HCT116 (cell line): ENCODE measurements around the gene RELL1. TPM values are rescaled to one million over a fixed set of nuclear protein-coding genes. Genes with fewer than 3 reads are reported as not detected.

Experiments used
- ATAC-seq: fragments of 200-7000 bp; cut with Tn5 transposase; 2 replicates; pipeline ENCODE4 v1.9.1; 2020; ENCODE audit warnings: mild to moderate bottlenecking, moderate library complexity
- BruUV-seq: library from RNA; stranded (reverse); fragments of 400-500 nt; replicated peaks from 2 replicates; lab custom pipeline; 2021; lab: Mats Ljungman, UMichigan
- CTCF ChIA-PET: fragments of 300-600 bp; sonication (Branson Sonifier 250); formaldehyde crosslinking; loops from one replicate; lab custom pipeline; 2021; ENCODE audit warnings: antibody characterized with exemption; lab: Charles Lee
- POLR2A ChIA-PET: fragments of 300-600, 350-600 bp; sonication (Branson Sonifier 250); formaldehyde crosslinking; loops from one replicate; lab custom pipeline; 2021; ENCODE audit warnings: antibody characterized with exemption; lab: Charles Lee
- RAD21 ChIA-PET, 2 experiments: fragments of 300-600 bp; sonication (Branson Sonifier 250); formaldehyde crosslinking; loops; one replicate each; lab custom pipeline; 2023; ENCODE audit warnings: low total read pairs in 2 of 2; ENCODE audit not compliant: uncharacterized antibody in 2 of 2, unreplicated experiment in 2 of 2, low non-redundant PET in 1 of 2; lab: Charles Lee
- DNase-seq: peaks from one replicate; pipeline ENCODE4 v3.0.0-alpha.2; 2010; ENCODE audit warnings: low read depth, low spot score
- H2AFZ ChIP-seq: fragments of 200-600 bp; shearing (Covaris generic), sonication (generic); 2 replicates; pipeline ENCODE4 v1.6.1; 2017; ENCODE audit warnings: low read depth, mixed run types, mixed read lengths, antibody characterized with exemption, low read length; ENCODE audit not compliant: poor library complexity, severe bottlenecking
- H3K27ac ChIP-seq: 2 replicates; pipeline ENCODE4 v1.5.1; 2012; ENCODE audit warnings: low read depth, low read length
- H3K27me3 ChIP-seq: fragments of 200-600 bp; sonication (generic); 2 replicates; pipeline ENCODE4 v1.6.1; 2016; ENCODE audit warnings: mixed run types, low read length, mixed read lengths; ENCODE audit not compliant: insufficient read depth
- H3K36me3 ChIP-seq, 2 experiments: fragments of 200-500 bp in 1 of 2; fragments of 200-600 bp in 1 of 2; sonication (Bioruptor generic) in 1 of 2; sonication (generic) in 1 of 2; 2 replicates each; pipeline versions ENCODE4 v1.5.1 to v1.6.1; 2014 to 2016; ENCODE audit warnings: low read length in 2 of 2, inconsistent platforms in 1 of 2, mixed read lengths in 1 of 2, mixed run types in 1 of 2; ENCODE audit not compliant: insufficient read depth in 2 of 2, control insufficient read depth in 1 of 2
- H3K4me1 ChIP-seq, 2 experiments: fragments of 200-600 bp in 1 of 2; sonication (generic) in 1 of 2; 2 replicates each; pipeline versions ENCODE4 v1.5.1 to v1.6.1; 2012 to 2017; ENCODE audit warnings: low read length in 2 of 2, inconsistent platforms in 1 of 2, mild to moderate bottlenecking in 1 of 2, mixed read lengths in 1 of 2, mixed run types in 1 of 2, moderate library complexity in 1 of 2; ENCODE audit not compliant: insufficient read depth in 2 of 2, control insufficient read depth in 1 of 2
- H3K4me2 ChIP-seq: fragments of 200-600 bp; sonication (generic); 2 replicates; pipeline ENCODE4 v1.6.1; 2017; ENCODE audit warnings: mixed run types, low read length, mixed read lengths
- H3K4me3 ChIP-seq, 2 experiments: fragments of 200-600 bp in 1 of 2; sonication (generic) in 1 of 2; replicated peaks in 1 of 2; 2 replicates each; pipeline ENCODE4 v1.5.1; 2011 to 2016; ENCODE audit warnings: low read length in 2 of 2, control low read depth in 1 of 2, low read depth in 1 of 2, mild to moderate bottlenecking in 1 of 2, mixed read lengths in 1 of 2, mixed run types in 1 of 2
- H3K79me2 ChIP-seq: fragments of 200-600 bp; sonication (generic); 2 replicates; pipeline ENCODE4 v1.6.1; 2017; ENCODE audit warnings: mild to moderate bottlenecking, mixed run types, low read length, moderate library complexity, mixed read lengths; ENCODE audit not compliant: insufficient read depth
- H3K9ac ChIP-seq: fragments of 200-600 bp; sonication (generic); 2 replicates; pipeline ENCODE4 v1.6.1; 2016; ENCODE audit warnings: low read length, mixed read lengths
- H3K9me2 ChIP-seq: fragments of 200-600 bp; sonication (generic), shearing (Covaris generic); 2 replicates; pipeline ENCODE4 v1.6.1; 2017; ENCODE audit warnings: mixed run types, mild to moderate bottlenecking, moderate library complexity; ENCODE audit not compliant: insufficient read depth
- H3K9me3 ChIP-seq, 2 experiments: fragments of 200-500 bp in 1 of 2; fragments of 200-600 bp in 1 of 2; sonication (Bioruptor generic) in 1 of 2; sonication (generic) in 1 of 2; 2 replicates each; pipeline ENCODE4 v1.6.1; 2014 to 2017; ENCODE audit warnings: low read length in 2 of 2, mixed read lengths in 2 of 2, inconsistent platforms in 1 of 2, low read depth in 1 of 2, mild to moderate bottlenecking in 1 of 2, mixed run types in 1 of 2, moderate library complexity in 1 of 2; ENCODE audit not compliant: control insufficient read depth in 1 of 2, insufficient read depth in 1 of 2
- H4K20me1 ChIP-seq: fragments of 200-600 bp; sonication (generic), shearing (Covaris generic); 2 replicates; pipeline ENCODE4 v1.6.1; 2017; ENCODE audit warnings: mixed run types, mild to moderate bottlenecking, moderate library complexity; ENCODE audit not compliant: insufficient read depth
- CBX3 ChIP-seq: IDR thresholded peaks from 2 replicates; pipeline ENCODE4 v1.6.1; 2012; ENCODE audit warnings: low read depth
- CEBPB ChIP-seq: IDR thresholded peaks from 2 replicates; pipeline ENCODE4 v1.6.1; 2012; ENCODE audit warnings: low read depth
- EGR1 ChIP-seq: IDR thresholded peaks from 2 replicates; pipeline ENCODE4 v1.6.1; 2012; ENCODE audit warnings: low read depth
- EZH2 ChIP-seq: fragments of 200-600 bp; sonication (generic); IDR thresholded peaks from 2 replicates; pipeline ENCODE4 v1.6.1; 2017; ENCODE audit warnings: antibody characterized with exemption, mixed run types
- EZH2phosphoT487 ChIP-seq: fragments of 200-600 bp; IDR thresholded peaks from 2 replicates; pipeline ENCODE4 v1.6.1; 2018; ENCODE audit warnings: antibody characterized with exemption, borderline replicate concordance
- FOSL1 ChIP-seq: IDR thresholded peaks from 2 replicates; pipeline ENCODE4 v1.6.1; 2012; ENCODE audit warnings: low read depth
- POLR2A ChIP-seq: IDR thresholded peaks from 2 replicates; pipeline ENCODE4 v1.7.0; 2011; ENCODE audit warnings: borderline replicate concordance; ENCODE audit not compliant: insufficient read depth, insufficient read length; ENCODE audit errors: extremely low read depth
- POLR2AphosphoS5 ChIP-seq: IDR thresholded peaks from 2 replicates; pipeline ENCODE4 v1.6.1; 2011; ENCODE audit warnings: mild to moderate bottlenecking, low read depth, low read length, moderate library complexity
- SIN3A ChIP-seq: IDR thresholded peaks from 2 replicates; pipeline ENCODE4 v1.6.1; 2012; ENCODE audit warnings: low read depth
- SP1 ChIP-seq: IDR thresholded peaks from 2 replicates; pipeline ENCODE4 v1.6.1; 2012; ENCODE audit warnings: low read depth
- SRF ChIP-seq: IDR thresholded peaks from 2 replicates; pipeline ENCODE4 v1.6.1; 2012; ENCODE audit warnings: low read depth
- YY1 ChIP-seq: IDR thresholded peaks from 2 replicates; pipeline ENCODE4 v1.6.1; 2011; ENCODE audit warnings: low read length, low read depth, moderate library complexity, mild to moderate bottlenecking; ENCODE audit not compliant: insufficient replicate concordance; ENCODE audit errors: extremely low read depth
- ZFX ChIP-seq: fragments of 450-650 bp; IDR thresholded peaks from 2 replicates; pipeline ENCODE4 v1.6.1; 2017
- ZNF274 ChIP-seq: fragments of 200-500 bp; sonication (Bioruptor generic); IDR thresholded peaks from 2 replicates; pipeline ENCODE4 v1.6.1; 2014; ENCODE audit warnings: mild to moderate bottlenecking, low read depth, low read length, inconsistent platforms
- intact Hi-C: fragments of 100-400 bp; cut with micrococcal nuclease; formaldehyde crosslinking; loops from 2 replicates; pipeline ENCODE4 v1.10.0; 2022
- total RNA-seq: library from RNA; stranded (reverse); gene quantifications from one replicate; pipeline ENCODE4 v1.2.1, GENCODE V29; 2021; ENCODE audit not compliant: unreplicated experiment
- TF ChIP-seq, protein P1 (sequence below), 3 experiments: fragments of 200-600 bp in 1 of 3; sonication (generic) in 1 of 3; IDR thresholded peaks in 2 of 3; conservative IDR thresholded peaks in 1 of 3; 2 replicates each; pipeline ENCODE4 v1.5.1; 2012 to 2017; ENCODE audit warnings: low read depth in 2 of 3, low read length in 2 of 3, antibody characterized with exemption in 1 of 3, borderline replicate concordance in 1 of 3, control low read depth in 1 of 3, mild to moderate bottlenecking in 1 of 3, mixed read lengths in 1 of 3, mixed run types in 1 of 3, moderate library complexity in 1 of 3; ENCODE audit not compliant: insufficient read depth in 1 of 3
- TF ChIP-seq, protein P2 (sequence below): IDR thresholded peaks from 2 replicates; pipeline ENCODE4 v1.6.1; 2011; ENCODE audit warnings: mild to moderate bottlenecking, low read length, moderate library complexity; ENCODE audit not compliant: insufficient replicate concordance; ENCODE audit errors: extremely low read depth
- TF ChIP-seq, protein P3 (sequence below): IDR thresholded peaks from 2 replicates; pipeline ENCODE4 v1.6.1; 2012
- TF ChIP-seq, protein P4 (sequence below): IDR thresholded peaks from 2 replicates; pipeline ENCODE4 v1.6.1; 2012
- TF ChIP-seq, protein P5 (sequence below): IDR thresholded peaks from 2 replicates; pipeline ENCODE4 v1.6.1; 2012; ENCODE audit warnings: low read depth

The RELL1 gene
- total RNA-seq, 1 experiment from 2014 or later: 30.2 TPM

DNA sequence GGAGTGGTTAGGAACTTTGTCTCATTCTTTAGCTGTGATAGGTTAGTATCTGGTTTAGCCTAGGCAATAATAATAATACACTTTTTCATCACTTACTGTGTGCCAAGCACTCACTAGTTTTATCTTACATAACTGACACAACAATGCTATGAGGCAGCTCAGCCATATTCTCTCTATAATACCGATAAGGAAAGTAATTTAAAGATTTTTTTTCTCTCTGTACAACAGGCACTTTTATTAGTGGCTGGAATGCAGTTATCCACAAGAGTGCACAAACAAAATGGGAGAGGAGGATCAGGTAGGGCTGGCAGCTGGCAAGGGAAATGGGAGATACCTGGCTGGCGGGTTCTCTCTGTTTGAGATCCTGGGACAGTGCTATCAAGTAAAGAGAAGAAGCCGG is 7.6 kb downstream of the RELL1 start:
- ChIA-PET POLR2A (no interaction called here), RAD21 (no interaction called here), CTCF (no interaction called here)
- Histone ChIP-seq H3K9me2 (no peaks in the 10 kb centered on the region), H3K4me3 (no peak overlapping the region), H3K9me3 (no peaks in the 10 kb centered on the region), H3K36me3 (no peaks in the 10 kb centered on the region), H3K9ac (no peak overlapping the region), H3K79me2 (peaks cover 63% of the 10 kb centered on the region), H3K4me1 (peaks cover 0 to 24% of the 10 kb centered on the region in 2 experiments; a peak in 1 of 4 replicates), H3K27ac (no peak overlapping the region), H2AFZ (no peak overlapping the region), H3K27me3 (no peaks in the 10 kb centered on the region), H4K20me1 (peaks cover 4% of the 10 kb centered on the region; the same call in 1 of the 2 replicates), H3K4me2 (no peak overlapping the region)
- no peak for DNase-seq
- intact Hi-C loops: no loop called here
- no peak for ATAC-seq
- no TSS peak for BruUV-seq
- no peak for TF ChIP-seq POLR2A
- TF ChIP-seq, protein P1, sequence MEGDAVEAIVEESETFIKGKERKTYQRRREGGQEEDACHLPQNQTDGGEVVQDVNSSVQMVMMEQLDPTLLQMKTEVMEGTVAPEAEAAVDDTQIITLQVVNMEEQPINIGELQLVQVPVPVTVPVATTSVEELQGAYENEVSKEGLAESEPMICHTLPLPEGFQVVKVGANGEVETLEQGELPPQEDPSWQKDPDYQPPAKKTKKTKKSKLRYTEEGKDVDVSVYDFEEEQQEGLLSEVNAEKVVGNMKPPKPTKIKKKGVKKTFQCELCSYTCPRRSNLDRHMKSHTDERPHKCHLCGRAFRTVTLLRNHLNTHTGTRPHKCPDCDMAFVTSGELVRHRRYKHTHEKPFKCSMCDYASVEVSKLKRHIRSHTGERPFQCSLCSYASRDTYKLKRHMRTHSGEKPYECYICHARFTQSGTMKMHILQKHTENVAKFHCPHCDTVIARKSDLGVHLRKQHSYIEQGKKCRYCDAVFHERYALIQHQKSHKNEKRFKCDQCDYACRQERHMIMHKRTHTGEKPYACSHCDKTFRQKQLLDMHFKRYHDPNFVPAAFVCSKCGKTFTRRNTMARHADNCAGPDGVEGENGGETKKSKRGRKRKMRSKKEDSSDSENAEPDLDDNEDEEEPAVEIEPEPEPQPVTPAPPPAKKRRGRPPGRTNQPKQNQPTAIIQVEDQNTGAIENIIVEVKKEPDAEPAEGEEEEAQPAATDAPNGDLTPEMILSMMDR (IDR thresholded peaks at IDR 0.05 in 2 of 3, conservative IDR thresholded peaks at IDR 0.05 in 1 of 3; ENCODE audit: borderline replicate concordance in 1 of 3, insufficient read depth in 1 of 3, low read depth in 2 of 3, low read length in 2 of 3): no peak
- TF ChIP-seq ZFX: no peak
- TF ChIP-seq, protein P2, sequence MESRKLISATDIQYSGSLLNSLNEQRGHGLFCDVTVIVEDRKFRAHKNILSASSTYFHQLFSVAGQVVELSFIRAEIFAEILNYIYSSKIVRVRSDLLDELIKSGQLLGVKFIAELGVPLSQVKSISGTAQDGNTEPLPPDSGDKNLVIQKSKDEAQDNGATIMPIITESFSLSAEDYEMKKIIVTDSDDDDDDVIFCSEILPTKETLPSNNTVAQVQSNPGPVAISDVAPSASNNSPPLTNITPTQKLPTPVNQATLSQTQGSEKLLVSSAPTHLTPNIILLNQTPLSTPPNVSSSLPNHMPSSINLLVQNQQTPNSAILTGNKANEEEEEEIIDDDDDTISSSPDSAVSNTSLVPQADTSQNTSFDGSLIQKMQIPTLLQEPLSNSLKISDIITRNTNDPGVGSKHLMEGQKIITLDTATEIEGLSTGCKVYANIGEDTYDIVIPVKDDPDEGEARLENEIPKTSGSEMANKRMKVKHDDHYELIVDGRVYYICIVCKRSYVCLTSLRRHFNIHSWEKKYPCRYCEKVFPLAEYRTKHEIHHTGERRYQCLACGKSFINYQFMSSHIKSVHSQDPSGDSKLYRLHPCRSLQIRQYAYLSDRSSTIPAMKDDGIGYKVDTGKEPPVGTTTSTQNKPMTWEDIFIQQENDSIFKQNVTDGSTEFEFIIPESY: no peak
- no peak for TF ChIP-seq CEBPB
- TF ChIP-seq EZH2phosphoT487: no peak
- no peak for TF ChIP-seq SIN3A
- TF ChIP-seq SP1: no peak
- no peak for TF ChIP-seq ZNF274
- no peak for TF ChIP-seq CBX3
- TF ChIP-seq FOSL1: no peak
- TF ChIP-seq, protein P3, sequence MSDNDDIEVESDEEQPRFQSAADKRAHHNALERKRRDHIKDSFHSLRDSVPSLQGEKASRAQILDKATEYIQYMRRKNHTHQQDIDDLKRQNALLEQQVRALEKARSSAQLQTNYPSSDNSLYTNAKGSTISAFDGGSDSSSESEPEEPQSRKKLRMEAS: no peak
- TF ChIP-seq POLR2AphosphoS5: no peak
- TF ChIP-seq, protein P4, sequence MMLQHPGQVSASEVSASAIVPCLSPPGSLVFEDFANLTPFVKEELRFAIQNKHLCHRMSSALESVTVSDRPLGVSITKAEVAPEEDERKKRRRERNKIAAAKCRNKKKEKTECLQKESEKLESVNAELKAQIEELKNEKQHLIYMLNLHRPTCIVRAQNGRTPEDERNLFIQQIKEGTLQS: no peak
- no peak for TF ChIP-seq SRF
- TF ChIP-seq YY1: no peak
- TF ChIP-seq, protein P5, sequence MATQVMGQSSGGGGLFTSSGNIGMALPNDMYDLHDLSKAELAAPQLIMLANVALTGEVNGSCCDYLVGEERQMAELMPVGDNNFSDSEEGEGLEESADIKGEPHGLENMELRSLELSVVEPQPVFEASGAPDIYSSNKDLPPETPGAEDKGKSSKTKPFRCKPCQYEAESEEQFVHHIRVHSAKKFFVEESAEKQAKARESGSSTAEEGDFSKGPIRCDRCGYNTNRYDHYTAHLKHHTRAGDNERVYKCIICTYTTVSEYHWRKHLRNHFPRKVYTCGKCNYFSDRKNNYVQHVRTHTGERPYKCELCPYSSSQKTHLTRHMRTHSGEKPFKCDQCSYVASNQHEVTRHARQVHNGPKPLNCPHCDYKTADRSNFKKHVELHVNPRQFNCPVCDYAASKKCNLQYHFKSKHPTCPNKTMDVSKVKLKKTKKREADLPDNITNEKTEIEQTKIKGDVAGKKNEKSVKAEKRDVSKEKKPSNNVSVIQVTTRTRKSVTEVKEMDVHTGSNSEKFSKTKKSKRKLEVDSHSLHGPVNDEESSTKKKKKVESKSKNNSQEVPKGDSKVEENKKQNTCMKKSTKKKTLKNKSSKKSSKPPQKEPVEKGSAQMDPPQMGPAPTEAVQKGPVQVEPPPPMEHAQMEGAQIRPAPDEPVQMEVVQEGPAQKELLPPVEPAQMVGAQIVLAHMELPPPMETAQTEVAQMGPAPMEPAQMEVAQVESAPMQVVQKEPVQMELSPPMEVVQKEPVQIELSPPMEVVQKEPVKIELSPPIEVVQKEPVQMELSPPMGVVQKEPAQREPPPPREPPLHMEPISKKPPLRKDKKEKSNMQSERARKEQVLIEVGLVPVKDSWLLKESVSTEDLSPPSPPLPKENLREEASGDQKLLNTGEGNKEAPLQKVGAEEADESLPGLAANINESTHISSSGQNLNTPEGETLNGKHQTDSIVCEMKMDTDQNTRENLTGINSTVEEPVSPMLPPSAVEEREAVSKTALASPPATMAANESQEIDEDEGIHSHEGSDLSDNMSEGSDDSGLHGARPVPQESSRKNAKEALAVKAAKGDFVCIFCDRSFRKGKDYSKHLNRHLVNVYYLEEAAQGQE: no peak
- TF ChIP-seq EZH2: no peak
- TF ChIP-seq EGR1: no peak
